Measurements from ENCODE around the gene RAB11FIP2. TPM values are rescaled to one million over a fixed set of nuclear protein-coding genes. Genes with fewer than 3 reads are reported as not detected.

RAB11FIP2 gene
- total RNA-seq, 1 donor from 2014 or later: 12.6 TPM

DNA sequence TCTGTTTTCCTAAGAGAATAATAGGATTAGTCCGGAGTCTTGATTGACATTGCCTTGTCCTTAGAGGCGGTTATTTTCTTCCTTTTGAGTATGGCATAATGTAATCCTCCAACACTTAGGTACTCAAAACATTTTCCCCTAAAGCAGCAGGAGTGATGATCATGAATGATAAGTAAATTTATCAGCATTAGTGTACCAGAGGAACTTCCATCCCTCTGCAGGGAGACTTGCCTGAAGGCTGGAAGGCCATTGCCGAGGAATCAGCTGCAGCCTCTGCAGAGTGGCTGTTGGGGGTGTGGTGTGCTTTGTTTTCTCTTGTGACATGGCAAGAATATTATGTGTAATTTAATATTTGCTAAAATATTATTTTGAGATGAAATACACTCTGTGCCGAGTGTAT is 56.8 kb downstream of the RAB11FIP2 start:
- TF ChIP-seq, protein P1, sequence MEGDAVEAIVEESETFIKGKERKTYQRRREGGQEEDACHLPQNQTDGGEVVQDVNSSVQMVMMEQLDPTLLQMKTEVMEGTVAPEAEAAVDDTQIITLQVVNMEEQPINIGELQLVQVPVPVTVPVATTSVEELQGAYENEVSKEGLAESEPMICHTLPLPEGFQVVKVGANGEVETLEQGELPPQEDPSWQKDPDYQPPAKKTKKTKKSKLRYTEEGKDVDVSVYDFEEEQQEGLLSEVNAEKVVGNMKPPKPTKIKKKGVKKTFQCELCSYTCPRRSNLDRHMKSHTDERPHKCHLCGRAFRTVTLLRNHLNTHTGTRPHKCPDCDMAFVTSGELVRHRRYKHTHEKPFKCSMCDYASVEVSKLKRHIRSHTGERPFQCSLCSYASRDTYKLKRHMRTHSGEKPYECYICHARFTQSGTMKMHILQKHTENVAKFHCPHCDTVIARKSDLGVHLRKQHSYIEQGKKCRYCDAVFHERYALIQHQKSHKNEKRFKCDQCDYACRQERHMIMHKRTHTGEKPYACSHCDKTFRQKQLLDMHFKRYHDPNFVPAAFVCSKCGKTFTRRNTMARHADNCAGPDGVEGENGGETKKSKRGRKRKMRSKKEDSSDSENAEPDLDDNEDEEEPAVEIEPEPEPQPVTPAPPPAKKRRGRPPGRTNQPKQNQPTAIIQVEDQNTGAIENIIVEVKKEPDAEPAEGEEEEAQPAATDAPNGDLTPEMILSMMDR (IDR thresholded peaks at IDR 0.05; ENCODE audit: insufficient read depth, low read length, severe bottlenecking): no peak
- Histone ChIP-seq H3K27me3 (ENCODE audit: control insufficient read depth, insufficient read depth, low read length) (no peaks in the 10 kb centered on the region), H3K36me3 (ENCODE audit: control insufficient read depth, insufficient read depth, low read length) (no peaks in the 10 kb centered on the region), H3K4me3 (ENCODE audit: low read depth, low read length) (no peak overlapping the region)
- no peak for FAIRE-seq
- DNase-seq (ENCODE audit: low read depth): no peak

DNA sequence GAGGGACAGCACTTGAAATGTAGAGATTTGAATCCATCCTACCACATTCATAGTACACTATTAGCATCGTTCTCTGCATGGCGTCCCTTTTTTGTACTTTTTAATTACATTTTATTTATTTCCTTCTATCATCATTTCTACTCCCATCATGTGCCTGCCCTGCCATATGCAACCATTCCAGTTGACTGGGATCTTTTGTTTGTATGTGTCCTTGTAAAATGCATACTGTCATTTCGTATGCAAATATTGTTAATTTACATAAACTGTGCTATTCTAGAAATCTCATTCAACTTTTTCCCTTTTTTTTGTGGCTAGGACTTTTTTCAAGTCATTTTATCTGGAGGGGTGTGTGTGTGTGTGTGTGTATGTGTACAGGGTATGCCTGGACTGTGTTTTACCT is 57.9 kb downstream of the RAB11FIP2 start:
- Histone ChIP-seq H3K4me3 (ENCODE audit: low read depth, low read length) (no peak overlapping the region), H3K27me3 (ENCODE audit: control insufficient read depth, insufficient read depth, low read length) (no peaks in the 10 kb centered on the region), H3K36me3 (ENCODE audit: control insufficient read depth, insufficient read depth, low read length) (no peaks in the 10 kb centered on the region)
- no peak for DNase-seq (ENCODE audit: low read depth)
- TF ChIP-seq, protein P1 (IDR thresholded peaks at IDR 0.05; ENCODE audit: insufficient read depth, low read length, severe bottlenecking): no peak
- FAIRE-seq: no peak

DNA sequence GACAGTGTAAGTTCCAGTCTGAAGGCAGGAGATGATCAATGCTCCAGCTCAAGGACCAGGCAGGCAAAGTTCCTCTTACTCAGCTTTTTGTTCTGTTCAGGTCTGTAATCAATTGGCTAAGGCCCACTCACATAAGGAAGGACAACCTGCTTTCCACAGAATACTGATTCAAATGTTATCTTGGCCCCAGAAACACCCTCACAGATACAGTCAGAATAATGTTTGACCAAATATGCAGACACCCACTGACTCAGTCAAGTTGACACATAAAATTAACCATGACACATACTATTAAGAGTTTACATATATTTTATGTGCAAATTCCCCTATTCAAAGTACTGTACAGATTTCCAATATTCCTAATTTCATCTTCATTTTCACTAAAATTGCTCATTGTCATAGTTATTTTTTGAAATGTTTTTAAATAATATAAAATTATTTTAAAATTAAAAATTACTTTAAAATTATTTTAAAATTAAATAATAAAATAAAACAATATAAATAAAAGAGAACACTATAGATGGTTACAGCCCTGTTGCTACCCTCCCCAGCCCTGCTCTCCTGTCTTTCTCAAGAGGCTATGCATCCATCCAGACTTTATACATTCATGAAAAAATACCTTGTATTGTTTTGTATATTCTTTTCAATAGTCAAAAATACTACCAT is 59.4 kb downstream of the RAB11FIP2 start:
- H3K4me3 ChIP-seq (ENCODE audit: low read depth, low read length): no peak overlapping the region
- no peak for FAIRE-seq
- peak; percentile 60 for DNase-seq (ENCODE audit: low read depth)
- TF ChIP-seq, protein P1 (IDR thresholded peaks at IDR 0.05; ENCODE audit: insufficient read depth, low read length, severe bottlenecking): no peak
- no peaks in the 10 kb centered on the region for H3K36me3 ChIP-seq (ENCODE audit: control insufficient read depth, insufficient read depth, low read length)
- H3K27me3 ChIP-seq (ENCODE audit: control insufficient read depth, insufficient read depth, low read length): no peaks in the 10 kb centered on the region

DNA sequence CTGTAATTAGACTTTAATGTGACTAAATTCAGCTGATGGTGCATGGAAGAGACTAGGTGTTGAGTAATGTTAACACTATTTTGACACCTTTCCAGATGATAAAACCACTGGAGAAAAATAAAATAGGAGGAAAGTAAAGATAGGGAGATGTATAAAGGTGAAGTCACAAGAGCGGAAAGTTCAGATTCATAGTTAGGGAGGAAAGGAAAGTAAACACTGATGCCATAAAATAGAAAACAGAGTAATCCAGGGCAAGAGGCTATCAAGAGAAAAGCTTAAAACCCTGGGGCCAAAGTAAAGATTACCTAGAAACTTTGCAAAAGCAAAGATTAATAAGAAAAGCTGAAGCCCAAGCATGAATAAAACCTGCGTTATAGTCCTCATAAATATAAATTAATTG is 62.8 kb downstream of the RAB11FIP2 start:
- Histone ChIP-seq H3K36me3 (ENCODE audit: control insufficient read depth, insufficient read depth, low read length) (no peaks in the 10 kb centered on the region), H3K4me3 (ENCODE audit: low read depth, low read length) (no peak overlapping the region), H3K27me3 (ENCODE audit: control insufficient read depth, insufficient read depth, low read length) (no peaks in the 10 kb centered on the region)
- no peak for FAIRE-seq
- TF ChIP-seq, protein P1 (IDR thresholded peaks at IDR 0.05; ENCODE audit: insufficient read depth, low read length, severe bottlenecking): no peak
- no peak for DNase-seq (ENCODE audit: low read depth)

DNA sequence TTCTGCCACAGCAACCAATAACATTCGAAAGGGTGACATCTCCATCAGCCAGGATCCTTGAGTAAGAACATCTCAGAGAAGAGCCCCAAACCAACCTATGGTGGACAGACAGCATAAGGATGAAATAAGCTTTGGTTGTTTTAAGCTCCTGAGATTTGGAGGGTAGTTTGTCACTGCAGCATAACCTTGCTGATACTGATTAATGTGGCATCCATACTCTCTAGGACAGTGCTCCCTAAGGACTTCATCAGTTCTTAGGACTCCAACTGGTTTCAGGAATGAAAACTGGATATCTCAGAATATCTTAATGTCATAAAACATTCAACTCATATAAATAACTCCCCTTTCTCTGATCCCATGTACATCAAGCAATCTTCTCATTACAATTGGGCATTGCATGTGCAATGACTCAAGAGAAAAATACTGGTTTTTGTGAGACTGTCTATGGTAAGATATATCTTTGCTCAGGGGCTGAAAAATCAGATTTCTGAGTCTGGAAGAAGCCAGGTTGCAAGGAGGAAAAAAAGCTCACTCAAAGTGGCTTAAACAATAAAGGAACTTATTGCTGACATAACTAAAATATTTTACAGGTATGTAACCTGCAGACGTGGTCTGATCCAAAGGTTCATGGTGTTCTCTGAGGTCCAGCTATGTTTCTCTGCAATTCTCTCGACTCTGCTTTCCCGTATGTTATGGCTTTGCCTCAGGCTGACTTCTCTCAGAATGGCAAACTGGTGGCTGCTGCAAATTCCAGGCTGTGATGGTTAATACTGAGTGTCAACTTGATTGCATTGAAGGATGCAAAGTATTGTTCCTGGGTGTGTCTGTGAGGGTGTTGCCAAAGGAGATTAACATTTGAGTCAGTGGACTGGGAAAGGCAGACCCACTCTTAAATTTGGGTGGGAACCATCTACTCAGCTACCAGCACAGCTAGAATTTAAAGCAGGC is 65.7 kb downstream of the RAB11FIP2 start:
- no peak for FAIRE-seq
- Histone ChIP-seq H3K36me3 (ENCODE audit: control insufficient read depth, insufficient read depth, low read length) (no peaks in the 10 kb centered on the region), H3K27me3 (ENCODE audit: control insufficient read depth, insufficient read depth, low read length) (no peaks in the 10 kb centered on the region), H3K4me3 (ENCODE audit: low read depth, low read length) (no peak overlapping the region)
- TF ChIP-seq, protein P1 (IDR thresholded peaks at IDR 0.05; ENCODE audit: insufficient read depth, low read length, severe bottlenecking): no peak
- DNase-seq (ENCODE audit: low read depth): no peak

Measured in bronchial epithelial cell (primary cell).